HepG2 (cell line): ENCODE data around the gene FAM83G. TPM values are rescaled to one million over a fixed set of nuclear protein-coding genes. Genes with fewer than 3 reads are reported as not detected.

ENCODE experiments used
- BCLAF1 ChIP-seq: fragments of 450-650 bp; IDR thresholded peaks from 2 replicates; pipeline ENCODE4 v1.6.1; 2017; ENCODE audit warnings: mild to moderate bottlenecking
- CSRNP1 ChIP-seq: sonication (generic); formaldehyde crosslinking; IDR thresholded peaks from 2 replicates; pipeline ENCODE4 v1.8.1; 2023; ENCODE audit warnings: mild to moderate bottlenecking, missing genetic modification reagents
- FOXK1 ChIP-seq: sonication (generic); formaldehyde crosslinking; IDR thresholded peaks from 2 replicates; pipeline ENCODE4 v1.4.0; 2020; ENCODE audit warnings: low read depth, missing genetic modification reagents, borderline replicate concordance
- GMEB2 ChIP-seq: IDR thresholded peaks from 2 replicates; pipeline ENCODE4 v1.6.1; 2016; ENCODE audit warnings: missing biosample characterization, missing genetic modification reagents, low read depth
- HCFC1 ChIP-seq: fragments of 150-350 bp; IDR thresholded peaks from 2 replicates; pipeline ENCODE4 v1.6.1; 2014; ENCODE audit warnings: low read depth, low read length
- HDAC1 ChIP-seq: sonication (generic); formaldehyde crosslinking; IDR thresholded peaks from 2 replicates; pipeline ENCODE4 v1.5.1; 2020; ENCODE audit warnings: mild to moderate bottlenecking, missing genetic modification reagents
- MZF1 ChIP-seq: sonication (generic); formaldehyde crosslinking; IDR thresholded peaks from 2 replicates; pipeline ENCODE4 v1.8.1; 2023; ENCODE audit warnings: mild to moderate bottlenecking, missing genetic modification reagents, borderline replicate concordance
- NFE2 ChIP-seq: sonication (generic); formaldehyde crosslinking; IDR thresholded peaks from 2 replicates; pipeline ENCODE4 v1.4.0; 2020; ENCODE audit warnings: missing genetic modification reagents
- SMAD9 ChIP-seq: sonication (generic); formaldehyde crosslinking; IDR thresholded peaks from 2 replicates; pipeline ENCODE4 v1.5.1; 2020; ENCODE audit warnings: mild to moderate bottlenecking, missing genetic modification reagents
- TGIF2 ChIP-seq: IDR thresholded peaks from 2 replicates; pipeline ENCODE4 v1.6.1; 2016; ENCODE audit warnings: control low read depth, missing compliant biosample characterization
- TRIM22 ChIP-seq: fragments of 450-650 bp; IDR thresholded peaks from 2 replicates; pipeline ENCODE4 v1.6.1; 2017
- ZBTB38 ChIP-seq: sonication (generic); formaldehyde crosslinking; IDR thresholded peaks from 2 replicates; pipeline ENCODE4 v1.5.1; 2020; ENCODE audit warnings: mild to moderate bottlenecking, missing genetic modification reagents
- ZFYVE20 ChIP-seq: sonication (generic); formaldehyde crosslinking; IDR thresholded peaks from 2 replicates; pipeline ENCODE4 v1.8.0; 2023; ENCODE audit warnings: low read depth, mild to moderate bottlenecking, moderate library complexity, missing genetic modification reagents, borderline replicate concordance
- ZNF280B ChIP-seq: sonication (generic); formaldehyde crosslinking; IDR thresholded peaks from 2 replicates; pipeline ENCODE4 v1.5.0; 2020; ENCODE audit warnings: missing genetic modification reagents, mild to moderate bottlenecking, borderline replicate concordance
- ZNF343 ChIP-seq: sonication (generic); formaldehyde crosslinking; IDR thresholded peaks from 2 replicates; pipeline ENCODE4 v1.4.0; 2020; ENCODE audit warnings: mild to moderate bottlenecking, missing genetic modification reagents
- ZNF512 ChIP-seq: sonication (generic); formaldehyde crosslinking; IDR thresholded peaks from 2 replicates; pipeline ENCODE4 v1.4.0; 2020; ENCODE audit warnings: mild to moderate bottlenecking, missing genetic modification reagents
- ZNF749 ChIP-seq: sonication (generic); formaldehyde crosslinking; IDR thresholded peaks from 2 replicates; pipeline ENCODE4 v1.8.0; 2022; ENCODE audit warnings: mild to moderate bottlenecking, missing genetic modification reagents, moderate library complexity, borderline replicate concordance
- ZSCAN12 ChIP-seq: sonication (generic); formaldehyde crosslinking; IDR thresholded peaks from 2 replicates; pipeline ENCODE4 v1.9.0; 2021; ENCODE audit warnings: mild to moderate bottlenecking, missing genetic modification reagents
- polyA plus RNA-seq, 8 experiments: library from polyadenylated mRNA; depleted of rRNA in 3 of 8; stranded (reverse) in 7 of 8; unstranded in 1 of 8; fragments of >200 nt; fragmentation: Illumina TruSeq in 4 of 8; extraction: Trizol in 4 of 8; gene quantifications; 2 replicates each; pipeline versions ENCODE4 v1.2.1 to v1.2.3, GENCODE V29; 2011 to 2016; ENCODE audit warnings: low read depth in 4 of 8, missing spikeins in 1 of 8, mixed read lengths in 1 of 8; ENCODE audit not compliant: insufficient read depth in 1 of 8
- total RNA-seq, 5 experiments: library from RNA; depleted of rRNA; stranded (reverse); fragments of >200 nt; fragmentation: Illumina TruSeq; extraction: Trizol; gene quantifications; 2 replicates each; pipeline ENCODE4 v1.2.3, GENCODE V29; 2016; ENCODE audit warnings: low read depth in 1 of 5

FAM83G gene
- total and polyA plus RNA-seq, 2 of the 13 experiments (the other 11 are each of a cell fraction or from before 2014, with no cell fraction given) = 13.7 to 18.6 TPM

GRCh38 chr17:18988546-18989173 is 15.9 kb downstream of the FAM83G start (continued):
- TF ChIP-seq GMEB2 (CRISPR knock-in tag) (no peak), MZF1 (no peak), BCLAF1 (no peak), SMAD9 (peak; percentile 39; the same call in 1 of the 2 replicates), TRIM22 (no peak), ZNF280B (no peak; the same call in 1 of the 2 replicates), NFE2 (CRISPR knock-in tag) (no peak), HDAC1 (peak; percentile 99), HCFC1 (peak; percentile 23; the same call in 1 of the 2 replicates), FOXK1 (peak; percentile 93), ZNF512 (CRISPR knock-in tag) (no peak), ZSCAN12 (CRISPR knock-in tag) (peak; percentile 38; the same call in 1 of the 2 replicates), ZBTB38 (CRISPR knock-in tag) (peak; percentile 98), ZNF749 (CRISPR knock-in tag) (peak; percentile 90; the same call in 1 of the 2 replicates), ZNF343 (CRISPR knock-in tag) (no peak; the same call in 1 of the 2 replicates), ZFYVE20 (no peak), CSRNP1 (CRISPR knock-in tag) (peak; percentile 60; the same call in 1 of the 2 replicates), TGIF2 (CRISPR knock-in tag) (peak; percentile 98)
